LoVo (cell line): ENCODE data around the gene KHDRBS1.
"Not testable (repeated sequence)": the region's sequence is repeated elsewhere in the genome, so short reads cannot be mapped to it uniquely, and the experiment has no call there.

Source experiments
- DNase-seq: peaks from one replicate; pipeline ENCODE4 v3.0.0-alpha.2; 2016; ENCODE audit warnings: low spot score

Gene KHDRBS1

GRCh38 chr1:32012709-32013385, 821 bp upstream of the KHDRBS1 start:
- no peak for DNase-seq

GRCh38 chr1:32014199-32014947, 705 bp downstream of the KHDRBS1 start:
- DNase-seq = peak; percentile 12

- DNase-seq = no peak
Measured at GRCh38 chr1:32014948-32015273, 1.2 kb downstream of the KHDRBS1 start.

GRCh38 chr1:32020339-32020738, 6.7 kb downstream of the KHDRBS1 start:
- no peak for DNase-seq

- not testable (repeated sequence) for DNase-seq
Measured at GRCh38 chr1:32021574-32022018, 7.9 kb downstream of the KHDRBS1 start.

- DNase-seq = no peak
Measured at GRCh38 chr1:32023351-32023750, 9.7 kb downstream of the KHDRBS1 start.

GRCh38 chr1:32025515-32025914, 11.8 kb downstream of the KHDRBS1 start:
- DNase-seq = no peak

GRCh38 chr1:32028746-32029145, 15.1 kb downstream of the KHDRBS1 start:
- DNase-seq = no peak

- DNase-seq = no peak
Measured at GRCh38 chr1:32031578-32032274, 18.1 kb downstream of the KHDRBS1 start.

GRCh38 chr1:32032275-32032615, 18.6 kb downstream of the KHDRBS1 start:
- DNase-seq = no peak

- DNase-seq = no peak
Measured at GRCh38 chr1:32035119-32035518, 21.5 kb downstream of the KHDRBS1 start.

- no peak for DNase-seq
Measured at GRCh38 chr1:32040711-32041110, 27.0 kb downstream of the KHDRBS1 start.

GRCh38 chr1:32042330-32042729, 28.7 kb downstream of the KHDRBS1 start:
- no peak for DNase-seq

- DNase-seq = no peak
Measured at GRCh38 chr1:32044234-32044633, 30.6 kb downstream of the KHDRBS1 start.

GRCh38 chr1:32045772-32046171, 32.1 kb downstream of the KHDRBS1 start:
- DNase-seq = no peak

GRCh38 chr1:32047701-32048100, 34.0 kb downstream of the KHDRBS1 start:
- DNase-seq = no peak

GRCh38 chr1:32048440-32048839, 34.8 kb downstream of the KHDRBS1 start:
- no peak for DNase-seq

GRCh38 chr1:32051706-32052105, 38.0 kb downstream of the KHDRBS1 start:
- no peak for DNase-seq

- DNase-seq = no peak
Measured at GRCh38 chr1:32052887-32053286, 39.2 kb downstream of the KHDRBS1 start.

- no peak for DNase-seq
Measured at GRCh38 chr1:32055416-32055815, 41.7 kb downstream of the KHDRBS1 start.

- DNase-seq = no peak
Measured at GRCh38 chr1:32056598-32056997, 42.9 kb downstream of the KHDRBS1 start.

GRCh38 chr1:32060914-32061313, 47.2 kb downstream of the KHDRBS1 start:
- no peak for DNase-seq

- no peak for DNase-seq
Measured at GRCh38 chr1:32062867-32063230, 49.2 kb downstream of the KHDRBS1 start.
